ENCODE measurements around the gene UBE2D3. TPM values are rescaled to one million over a fixed set of nuclear protein-coding genes. Genes with fewer than 3 reads are reported as not detected.

UBE2D3 gene
- total RNA-seq, 2 experiments from 2014 or later = 415 to 447 TPM

- H3K4me3 Mint-ChIP-seq = no peak overlapping the region
- peaks cover 36% of the 10 kb centered on the region for H3K36me3 Mint-ChIP-seq
- no peak overlapping the region for H3K27ac Mint-ChIP-seq
- intact Hi-C loops (cut with micrococcal nuclease) = no loop called here
- H3K4me1 Mint-ChIP-seq (ENCODE audit: low read depth) = peaks cover 21% of the 10 kb centered on the region
- POLR2A ChIA-PET = no interaction called here
- no peaks in the 10 kb centered on the region for H3K27me3 Mint-ChIP-seq
- H3K9me3 Mint-ChIP-seq = peaks cover 25% of the 10 kb centered on the region
- CTCF ChIA-PET = no interaction called here
- no peak for DNase-seq
These were observed 33.4 kb upstream of the UBE2D3 start for GRCh38 chr4:102860611-102861324.

- peaks cover 5% of the 10 kb centered on the region for H3K4me1 Mint-ChIP-seq (ENCODE audit: low read depth)
- H3K27me3 Mint-ChIP-seq = no peaks in the 10 kb centered on the region
- H3K4me3 Mint-ChIP-seq = no peak overlapping the region
- H3K27ac Mint-ChIP-seq = no peak overlapping the region
- H3K9me3 Mint-ChIP-seq = peaks cover 25% of the 10 kb centered on the region
- no peak for DNase-seq
- POLR2A ChIA-PET = interaction anchor here (1.6 kb wide), 1 partner anchor 10 kb away, joined by 5 read pairs; the partner anchor contains the start of gene CISD2
- peaks cover 27% of the 10 kb centered on the region for H3K36me3 Mint-ChIP-seq
- CTCF ChIA-PET = no interaction called here
- intact Hi-C loops (cut with micrococcal nuclease) = no loop called here
These were observed 31.6 kb upstream of the UBE2D3 start for GRCh38 chr4:102858828-102859464.

GRCh38 chr4:102850370-102850769 is 23.0 kb upstream of the UBE2D3 start:
- Mint-ChIP-seq H3K27ac (no peak overlapping the region), H3K4me1 (ENCODE audit: low read depth) (peaks cover 4% of the 10 kb centered on the region), H3K4me3 (no peak overlapping the region), H3K36me3 (peaks cover 2% of the 10 kb centered on the region), H3K9me3 (no peaks in the 10 kb centered on the region), H3K27me3 (no peaks in the 10 kb centered on the region)
- no peak for DNase-seq
- CTCF ChIA-PET = no interaction called here
- POLR2A ChIA-PET = no interaction called here
- intact Hi-C loops (cut with micrococcal nuclease) = no loop called here

- ChIA-PET POLR2A (no interaction called here), CTCF (no interaction called here)
- Mint-ChIP-seq H3K27me3 (no peaks in the 10 kb centered on the region), H3K4me3 (no peak overlapping the region), H3K27ac (no peak overlapping the region), H3K9me3 (no peaks in the 10 kb centered on the region), H3K36me3 (peaks cover 2% of the 10 kb centered on the region), H3K4me1 (ENCODE audit: low read depth) (peaks cover 4% of the 10 kb centered on the region)
- intact Hi-C loops (cut with micrococcal nuclease) = no loop called here
- no peak for DNase-seq
These were observed 22.3 kb upstream of the UBE2D3 start for GRCh38 chr4:102849579-102850104.

- H3K36me3 Mint-ChIP-seq = peaks cover under 1% of the 10 kb centered on the region
- POLR2A ChIA-PET = interaction anchor here (0.8 kb wide), 1 partner anchor 8 kb away, joined by 3 read pairs; no protein-coding TSS in a partner anchor
- H3K27ac Mint-ChIP-seq = no peak overlapping the region
- intact Hi-C loops (cut with micrococcal nuclease) = no loop called here
- no peaks in the 10 kb centered on the region for H3K27me3 Mint-ChIP-seq
- no peak for DNase-seq
- H3K9me3 Mint-ChIP-seq = no peaks in the 10 kb centered on the region
- CTCF ChIA-PET = no interaction called here
- H3K4me1 Mint-ChIP-seq (ENCODE audit: low read depth) = peaks cover 4% of the 10 kb centered on the region
- no peak overlapping the region for H3K4me3 Mint-ChIP-seq
These were observed 20.3 kb upstream of the UBE2D3 start for GRCh38 chr4:102847687-102848086.

GRCh38 chr4:102843938-102844337 is 16.6 kb upstream of the UBE2D3 start:
- Mint-ChIP-seq H3K4me3 (no peak overlapping the region), H3K9me3 (no peaks in the 10 kb centered on the region), H3K4me1 (ENCODE audit: low read depth) (peaks cover 6% of the 10 kb centered on the region), H3K36me3 (peaks cover 2% of the 10 kb centered on the region), H3K27ac (no peak overlapping the region), H3K27me3 (no peaks in the 10 kb centered on the region)
- intact Hi-C loops (cut with micrococcal nuclease) = no loop called here
- no peak for DNase-seq
- ChIA-PET POLR2A (no interaction called here), CTCF (no interaction called here)

GRCh38 chr4:102843273-102843672 is 15.9 kb upstream of the UBE2D3 start:
- POLR2A ChIA-PET = interaction anchor here (1.0 kb wide), 1 partner anchor 18 kb away, joined by 4 read pairs; no protein-coding TSS in a partner anchor
- Mint-ChIP-seq H3K4me3 (no peak overlapping the region), H3K27me3 (no peaks in the 10 kb centered on the region), H3K4me1 (ENCODE audit: low read depth) (peaks cover 6% of the 10 kb centered on the region), H3K36me3 (peaks cover 2% of the 10 kb centered on the region), H3K9me3 (no peaks in the 10 kb centered on the region), H3K27ac (no peak overlapping the region)
- no peak for DNase-seq
- CTCF ChIA-PET = no interaction called here
- intact Hi-C loops (cut with micrococcal nuclease) = no loop called here

GRCh38 chr4:102842367-102842766 is 15.0 kb upstream of the UBE2D3 start:
- ChIA-PET POLR2A (interaction anchor here (0.6 to 1.0 kb wide), 2 partner anchors 17 to 334 kb away, joined by 3 to 4 read pairs; no protein-coding TSS in a partner anchor), CTCF (no interaction called here)
- Mint-ChIP-seq H3K4me3 (no peak overlapping the region), H3K27ac (no peak overlapping the region), H3K4me1 (ENCODE audit: low read depth) (peaks cover 6% of the 10 kb centered on the region), H3K27me3 (no peaks in the 10 kb centered on the region), H3K36me3 (peaks cover 2% of the 10 kb centered on the region), H3K9me3 (no peaks in the 10 kb centered on the region)
- intact Hi-C loops (cut with micrococcal nuclease) = no loop called here
- DNase-seq = no peak

GRCh38 chr4:102836596-102836995 is 9.2 kb upstream of the UBE2D3 start:
- no peaks in the 10 kb centered on the region for H3K9me3 Mint-ChIP-seq
- CTCF ChIA-PET = no interaction called here
- no peak overlapping the region for H3K27ac Mint-ChIP-seq
- DNase-seq = no peak
- no peak overlapping the region for H3K4me3 Mint-ChIP-seq
- POLR2A ChIA-PET = interaction anchor here (0.7 to 2.6 kb wide), 2 partner anchors 9 to 33 kb away, joined by 3 to 12 read pairs; partner anchors contain the start of genes CISD2 and UBE2D3
- peaks cover 2% of the 10 kb centered on the region for H3K36me3 Mint-ChIP-seq
- intact Hi-C loops (cut with micrococcal nuclease) = no loop called here
- H3K4me1 Mint-ChIP-seq (ENCODE audit: low read depth) = peaks cover 9% of the 10 kb centered on the region
- H3K27me3 Mint-ChIP-seq = no peaks in the 10 kb centered on the region

- ChIA-PET POLR2A (no interaction called here), CTCF (interaction anchor here (0.7 kb wide), 1 partner anchor 402 kb away, joined by 4 read pairs; no protein-coding TSS in a partner anchor)
- Mint-ChIP-seq H3K4me1 (ENCODE audit: low read depth) (peaks cover 21% of the 10 kb centered on the region), H3K9me3 (no peaks in the 10 kb centered on the region), H3K4me3 (no peak overlapping the region), H3K36me3 (no peaks in the 10 kb centered on the region), H3K27ac (no peak overlapping the region), H3K27me3 (no peaks in the 10 kb centered on the region)
- DNase-seq = no peak
- intact Hi-C loops (cut with micrococcal nuclease) = no loop called here
These were observed 5.3 kb upstream of the UBE2D3 start for GRCh38 chr4:102832667-102833066.

GRCh38 chr4:102832105-102832504 is 4.8 kb upstream of the UBE2D3 start:
- no peak for DNase-seq
- POLR2A ChIA-PET = no interaction called here
- CTCF ChIA-PET = no interaction called here
- intact Hi-C loops (cut with micrococcal nuclease) = no loop called here
- Mint-ChIP-seq H3K4me3 (no peak overlapping the region), H3K9me3 (no peaks in the 10 kb centered on the region), H3K27ac (no peak overlapping the region), H3K4me1 (ENCODE audit: low read depth) (peaks cover 21% of the 10 kb centered on the region), H3K27me3 (no peaks in the 10 kb centered on the region), H3K36me3 (peaks cover 2% of the 10 kb centered on the region)

- H3K4me1 Mint-ChIP-seq (ENCODE audit: low read depth) = peaks cover 21% of the 10 kb centered on the region
These were observed 2.5 kb upstream of the UBE2D3 start for GRCh38 chr4:102829803-102830202.

More at GRCh38 chr4:102829803-102830202, 2.5 kb upstream of the UBE2D3 start:
- Mint-ChIP-seq H3K9me3 (no peaks in the 10 kb centered on the region), H3K27ac (no peak overlapping the region), H3K27me3 (no peaks in the 10 kb centered on the region), H3K36me3 (peaks cover 5% of the 10 kb centered on the region), H3K4me3 (no peak overlapping the region)
- ChIA-PET CTCF (interaction anchor here (0.6 kb wide), 1 partner anchor 154 kb away, joined by 3 read pairs; no protein-coding TSS in a partner anchor), POLR2A (interaction anchor here (2.9 to 6.7 kb wide), 3 partner anchors 12 to 39 kb away, joined by 20 to 147 read pairs (median 105); partner anchors contain the start of gene CISD2)
- intact Hi-C loops (cut with micrococcal nuclease) = loop anchor here (2.0 to 5.0 kb wide), 6 partner anchors 157 to 1483 kb away; partner anchors contain the start of genes CENPE and PPP3CA
- DNase-seq = no peak

All from activated CD4-positive, alpha-beta memory T cell treated with anti-CD3 and anti-CD28 coated beads for 36 hours (primary cell).